ENCODE results near the gene KRTAP4-1. TPM values are rescaled to one million over a fixed set of nuclear protein-coding genes. Genes with fewer than 3 reads are reported as not detected.
"Not testable (repeated sequence)": the region's sequence is repeated elsewhere in the genome, so short reads cannot be mapped to it uniquely, and the experiment has no call there.

The KRTAP4-1 gene
- total RNA-seq, 4 donors from 2014 or later: not detected

DNA sequence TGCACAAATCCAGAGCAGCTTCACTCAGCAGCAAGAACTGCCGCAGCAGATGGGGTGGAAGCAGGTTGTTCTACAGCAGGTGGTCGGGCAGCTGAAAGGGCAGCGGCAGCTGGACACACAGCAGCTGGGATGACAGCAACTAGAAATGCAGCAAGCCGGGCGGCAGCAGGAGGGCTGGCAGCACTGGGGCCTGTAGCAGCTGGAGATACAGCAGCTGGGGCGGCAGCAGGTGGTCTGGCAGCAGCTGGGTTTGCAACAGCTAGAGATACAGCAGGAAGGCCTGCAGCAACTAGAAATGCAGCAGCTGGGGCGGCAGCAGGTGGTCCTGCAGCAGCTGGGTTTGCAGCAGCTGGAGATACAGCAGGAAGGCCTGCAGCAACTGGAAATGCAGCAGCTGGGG, 17.1 kb downstream of the KRTAP4-1 start:
- Histone ChIP-seq H3K27ac (replicated peaks in 1 of 4) (no peak overlapping the region), H3K9me3 (no peaks in the 10 kb centered on the region), H3K27me3 (peaks cover 0 to 9% (median 0%) of the 10 kb centered on the region in 4 donors), H3K4me3 (no peak overlapping the region), H3K36me3 (no peaks in the 10 kb centered on the region), H3K4me1 (no peaks in the 10 kb centered on the region)
- no peak for DNase-seq (ENCODE audit: extremely low spot score)
- no peak for TF ChIP-seq POLR2A (IDR thresholded peaks at IDR 0.05; ENCODE audit: low read depth)
- TF ChIP-seq EP300 (IDR thresholded peaks at IDR 0.05): no peak
- no peak for TF ChIP-seq POLR2AphosphoS5 (IDR thresholded peaks at IDR 0.05)
- no peak for TF ChIP-seq CTCF (IDR thresholded peaks at IDR 0.05)
- intact Hi-C loops (cut with DNase I): no loop called here
- WGBS: 85% methylated on average over 6 of the region's 7 CpGs

DNA sequence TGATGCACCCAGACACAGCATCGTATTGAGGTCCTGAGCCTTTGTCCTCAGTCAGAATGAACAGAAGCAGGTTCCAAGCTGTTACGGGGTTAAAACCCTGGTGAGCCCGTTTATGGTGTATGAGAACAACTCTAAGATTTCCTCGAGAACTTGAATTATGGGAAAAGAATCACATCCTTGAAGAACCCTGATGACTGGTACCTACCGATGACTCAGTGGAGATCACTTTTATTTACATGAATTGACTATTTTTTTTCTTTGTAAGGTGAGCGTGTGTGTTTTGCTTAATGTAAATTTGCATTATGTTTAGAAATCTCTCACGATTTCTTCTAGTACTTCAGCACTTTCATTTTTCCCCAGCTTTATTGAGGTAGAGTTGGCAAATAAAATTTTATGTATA, 20.9 kb downstream of the KRTAP4-1 start:
- TF ChIP-seq POLR2A (IDR thresholded peaks at IDR 0.05; ENCODE audit: low read depth) (no peak), EP300 (IDR thresholded peaks at IDR 0.05) (no peak), CTCF (IDR thresholded peaks at IDR 0.05) (no peak), POLR2AphosphoS5 (IDR thresholded peaks at IDR 0.05) (no peak)
- H3K9me3 ChIP-seq: no peaks in the 10 kb centered on the region

GRCh38 chr17:41160648-41161047, 24.1 kb downstream of the KRTAP4-1 start, which contains the start of gene KRTAP4-4:
TSS of gene KRTAP4-4 (minus strand) at chr17:41160748. CDS start at chr17:41160691, 57 bp downstream.
- Histone ChIP-seq H3K27ac (replicated peaks in 1 of 4) (no peak within 1 kb of the TSS), H3K4me3 (no peak within 1 kb of the TSS), H3K9me3 (no peaks in the 10 kb centered on the region), H3K4me1 (no peaks in the 10 kb centered on the region), H3K36me3 (no peaks in the 10 kb centered on the region), H3K27me3 (peaks cover 0 to 41% (median 2%) of the 10 kb centered on the region in 4 donors)
- 100% methylated on average over 1 of the region's 1 CpG for WGBS
- DNase-seq (ENCODE audit: extremely low spot score): no peak
- intact Hi-C loops (cut with DNase I): no loop called here
- TF ChIP-seq EP300 (IDR thresholded peaks at IDR 0.05) (no peak), POLR2AphosphoS5 (IDR thresholded peaks at IDR 0.05) (no peak), CTCF (IDR thresholded peaks at IDR 0.05) (no peak), POLR2A (IDR thresholded peaks at IDR 0.05; ENCODE audit: low read depth) (no peak)

More for the DNA sequence above, 20.9 kb downstream of the KRTAP4-1 start:
- 68% methylated on average over 7 of the region's 7 CpGs for WGBS
- no peaks in the 10 kb centered on the region for H3K36me3 ChIP-seq
- H3K4me1 ChIP-seq: no peaks in the 10 kb centered on the region
- no peak for DNase-seq (ENCODE audit: extremely low spot score)
- intact Hi-C loops (cut with DNase I): no loop called here
- H3K4me3 ChIP-seq: no peak overlapping the region
- H3K27ac ChIP-seq (replicated peaks in 1 of 4): no peak overlapping the region
- H3K27me3 ChIP-seq: peaks cover 0 to 26% (median 2%) of the 10 kb centered on the region in 4 donors

- H3K27me3 ChIP-seq: peaks cover 0 to 42% (median 2%) of the 10 kb centered on the region in 4 donors
- DNase-seq (ENCODE audit: extremely low spot score); H3K4me3 ChIP-seq; H3K4me1 ChIP-seq; H3K36me3 ChIP-seq; H3K9me3 ChIP-seq; intact Hi-C loops (cut with DNase I); H3K27ac ChIP-seq (replicated peaks in 1 of 4): not testable (repeated sequence)
- WGBS: 85% methylated on average over 3 of the region's 3 CpGs
These were observed 24.5 kb downstream of the KRTAP4-1 start for GRCh38 chr17:41160190-41160589.

- no peak overlapping the region for H3K4me3 ChIP-seq
- no peak overlapping the region for H3K27ac ChIP-seq (replicated peaks in 1 of 4)
- no peak for DNase-seq (ENCODE audit: extremely low spot score)
- no peaks in the 10 kb centered on the region for H3K9me3 ChIP-seq
- TF ChIP-seq POLR2A (IDR thresholded peaks at IDR 0.05; ENCODE audit: low read depth): no peak
- no peak for TF ChIP-seq CTCF (IDR thresholded peaks at IDR 0.05)
- H3K36me3 ChIP-seq: no peaks in the 10 kb centered on the region
- H3K4me1 ChIP-seq: no peaks in the 10 kb centered on the region
- peaks cover 0 to 19% (median 0%) of the 10 kb centered on the region in 4 donors for H3K27me3 ChIP-seq
- intact Hi-C loops (cut with DNase I): no loop called here
- WGBS: 36% methylated on average over 2 of the region's 2 CpGs
These were observed 30.9 kb downstream of the KRTAP4-1 start for GRCh38 chr17:41153856-41154255.
